ENCODE results near the gene CCDC57. TPM values are rescaled to one million over a fixed set of nuclear protein-coding genes. Genes with fewer than 3 reads are reported as not detected.
A peak's percentile ranks its signal among the peaks of the same experiment; 100 is the strongest.

CCDC57 gene
- total and polyA plus RNA-seq, 2 of the 8 experiments (the other 6 are each of a cell fraction or from before 2014, with no cell fraction given) = 8.4 to 12.9 TPM

DNA sequence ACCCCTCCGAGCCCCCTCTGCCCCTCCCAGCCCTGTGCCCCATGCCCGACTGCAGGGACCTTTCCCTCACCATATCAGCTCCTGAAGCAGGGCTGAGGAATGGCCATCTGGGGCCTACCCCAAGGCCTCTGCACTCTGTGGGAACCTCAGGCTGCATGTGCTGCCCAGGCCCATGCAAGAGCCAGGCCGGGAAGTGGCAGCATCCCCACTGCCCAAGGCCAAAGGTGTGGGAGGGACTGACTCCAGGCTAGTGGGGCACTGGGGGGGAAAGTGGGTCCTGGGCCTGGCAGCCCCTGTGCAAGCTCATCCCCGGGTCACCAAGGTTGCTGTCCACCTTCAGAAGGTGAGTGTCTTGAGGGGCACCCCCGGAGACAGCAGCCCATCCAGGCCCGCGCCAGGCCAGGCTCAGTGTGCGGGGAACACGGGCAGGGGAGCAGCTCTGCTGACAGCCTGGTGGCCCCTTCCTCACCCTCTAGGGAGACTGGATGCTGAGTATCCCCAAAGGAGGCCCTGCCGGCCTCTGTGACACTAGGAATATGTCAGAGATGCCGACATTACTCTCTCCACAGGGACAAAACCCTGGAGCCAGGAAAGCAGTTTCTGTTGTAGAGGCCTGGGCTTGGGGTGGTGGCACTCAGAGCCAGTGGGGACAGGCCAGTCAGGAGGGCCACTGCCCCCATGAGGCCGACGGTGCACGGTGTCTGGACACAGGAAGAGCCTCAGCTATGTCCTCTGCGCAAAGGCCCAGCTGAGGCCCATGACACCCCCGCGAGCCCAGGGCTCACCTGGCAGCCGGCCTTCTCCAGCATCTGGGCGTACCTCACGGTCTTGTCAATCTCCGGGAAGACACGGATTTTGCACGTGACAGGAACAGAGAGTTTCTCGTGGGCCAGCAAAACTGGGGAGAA is 150.3 kb downstream of the CCDC57 start:
- DNase-seq (ENCODE audit: low read depth in 1 of 2, low spot score in 2 of 2) (no peak), FAIRE-seq (no peak)
- Histone ChIP-seq H4K20me1 (replicated peaks in 1 of 2; ENCODE audit: control insufficient read depth in 1 of 2, insufficient read depth in 2 of 2, low read length in 2 of 2) (peaks cover 0 to 9% of the 10 kb centered on the region in 2 experiments), H4K5ac (ENCODE audit: insufficient read length, low read depth, low read length) (no peak overlapping the region), H3K27ac (ENCODE audit: low read depth, low read length) (no peak overlapping the region), H2BK12ac (ENCODE audit: low read depth, low read length) (no peak overlapping the region), H3K4me1 (replicated peaks in 1 of 4; ENCODE audit: control insufficient read depth in 3 of 4, insufficient read depth in 4 of 4, low read length in 3 of 4) (peaks cover 0 to 10% (median 5%) of the 10 kb centered on the region in 4 experiments; a peak in 5 of 7 replicates), H3K4me3 (ENCODE audit: extremely low read depth in 1 of 4, insufficient read depth in 2 of 4, low read depth in 3 of 4, low read length in 4 of 4) (no peak overlapping the region), H3K79me1 (ENCODE audit: low read depth, low read length) (peaks cover 5% of the 10 kb centered on the region; the same call in 1 of the 2 replicates), H3K4ac (replicated peaks; ENCODE audit: insufficient read length, low read depth, low read length) (no peak overlapping the region), H3K18ac (ENCODE audit: extremely low read depth, low read length) (no peak overlapping the region), H3K4me2 (ENCODE audit: insufficient read depth in 1 of 2, low read depth in 2 of 2, low read length in 2 of 2) (no peak overlapping the region), H3K14ac (ENCODE audit: insufficient read length) (no peak overlapping the region), H2BK120ac (replicated peaks; ENCODE audit: low read depth, low read length) (no peak overlapping the region), H2BK15ac (ENCODE audit: low read length) (no peak overlapping the region), H3K9ac (replicated peaks in 1 of 4; ENCODE audit: extremely low read depth in 1 of 4, low read depth in 3 of 4, low read length in 3 of 4) (no peak overlapping the region), H3K56ac (replicated peaks; ENCODE audit: insufficient read length, low read depth, low read length) (no peak overlapping the region), H2BK20ac (ENCODE audit: low read length) (no peak overlapping the region), H3K27me3 (replicated peaks in 1 of 4; ENCODE audit: control insufficient read depth in 3 of 4, extremely low read depth in 1 of 4, insufficient read depth in 3 of 4, low read length in 3 of 4) (no peaks in the 10 kb centered on the region), H2AK5ac (ENCODE audit: low read depth, low read length) (no peak overlapping the region), H3K36me3 (ENCODE audit: control insufficient read depth in 2 of 4, insufficient read depth in 4 of 4, low read length in 3 of 4) (peaks cover 8 to 24% (median 16%) of the 10 kb centered on the region in 4 experiments; a peak in 5 of 8 replicates), H3K23me2 (ENCODE audit: low read depth, low read length) (peaks cover 8% of the 10 kb centered on the region; the same call in 1 of the 2 replicates), H2AFZ (ENCODE audit: low read length) (no peak overlapping the region), H2BK5ac (ENCODE audit: low read depth, low read length) (no peak overlapping the region), H3K9me3 (ENCODE audit: insufficient read depth in 2 of 2, low read depth in 1 of 2, low read length in 1 of 2) (no peaks in the 10 kb centered on the region), H3K79me2 (ENCODE audit: control insufficient read depth in 1 of 2, insufficient read depth in 2 of 2, low read length in 2 of 2) (no peaks in the 10 kb centered on the region), H3K23ac (ENCODE audit: insufficient read length) (no peak overlapping the region), H4K8ac (ENCODE audit: extremely low read depth, insufficient read depth, low read length) (no peak overlapping the region; the same call in 1 of the 2 replicates), H4K91ac (replicated peaks; ENCODE audit: insufficient read length, low read length) (no peak overlapping the region)
- CTCF ChIA-PET (ENCODE audit: partially characterized antibody) = interaction anchor here (0.8 to 2.8 kb wide), 6 partner anchors 9 to 43 kb away, joined by 3 to 15 read pairs (median 4); no protein-coding TSS in a partner anchor
- WGBS, 2 experiments (ENCODE audit: extremely low coverage in 1 of 2, insufficient coverage in 1 of 2, insufficient read length in 1 of 2, insufficient replicate concordance in 2 of 2, low coverage in 1 of 2, low lambda C conversion rate in 2 of 2, missing lambda C conversion rate in 1 of 2) = 94% methylated on average over 23 of the region's 24 CpGs; no CpG with 5 or more reads in 1 of the 2 experiments
- POLR2A ChIA-PET (ENCODE audit: partially characterized antibody) = interaction anchor here (0.9 to 16.2 kb wide), 10 partner anchors 7 to 128 kb away, joined by 3 to 161 read pairs (median 6); partner anchors contain the start of genes DCXR, GPS1, RAC3 and RFNG
- TF ChIP-seq HDAC2 (IDR thresholded peaks at IDR 0.05; ENCODE audit: borderline replicate concordance in 1 of 2, low read depth in 2 of 2, low read length in 2 of 2) (no peak), FOSL1 (IDR thresholded peaks at IDR 0.05; ENCODE audit: insufficient read depth, low read depth, low read length) (no peak), CTCF (IDR thresholded peaks at IDR 0.05; ENCODE audit: control extremely low read depth in 1 of 3, insufficient read depth in 1 of 3, low read depth in 1 of 3, low read length in 3 of 3) (peak in 1 of 3 experiments; percentile 22; a peak in 1 of 4 replicates)
